Stimulated activated CD4-positive, alpha-beta T cell treated with anti-CD3 and anti-CD28 coated beads, Interleukin-1b, Interleukin-23, amount 100 ng/mL, for 48 hours (primary cell): ENCODE results near the gene ADRB2.

Experiments used
- DNase-seq: peaks from one replicate; pipeline ENCODE4 v3.0.0-alpha.2; 2020

ADRB2 gene

DNA sequence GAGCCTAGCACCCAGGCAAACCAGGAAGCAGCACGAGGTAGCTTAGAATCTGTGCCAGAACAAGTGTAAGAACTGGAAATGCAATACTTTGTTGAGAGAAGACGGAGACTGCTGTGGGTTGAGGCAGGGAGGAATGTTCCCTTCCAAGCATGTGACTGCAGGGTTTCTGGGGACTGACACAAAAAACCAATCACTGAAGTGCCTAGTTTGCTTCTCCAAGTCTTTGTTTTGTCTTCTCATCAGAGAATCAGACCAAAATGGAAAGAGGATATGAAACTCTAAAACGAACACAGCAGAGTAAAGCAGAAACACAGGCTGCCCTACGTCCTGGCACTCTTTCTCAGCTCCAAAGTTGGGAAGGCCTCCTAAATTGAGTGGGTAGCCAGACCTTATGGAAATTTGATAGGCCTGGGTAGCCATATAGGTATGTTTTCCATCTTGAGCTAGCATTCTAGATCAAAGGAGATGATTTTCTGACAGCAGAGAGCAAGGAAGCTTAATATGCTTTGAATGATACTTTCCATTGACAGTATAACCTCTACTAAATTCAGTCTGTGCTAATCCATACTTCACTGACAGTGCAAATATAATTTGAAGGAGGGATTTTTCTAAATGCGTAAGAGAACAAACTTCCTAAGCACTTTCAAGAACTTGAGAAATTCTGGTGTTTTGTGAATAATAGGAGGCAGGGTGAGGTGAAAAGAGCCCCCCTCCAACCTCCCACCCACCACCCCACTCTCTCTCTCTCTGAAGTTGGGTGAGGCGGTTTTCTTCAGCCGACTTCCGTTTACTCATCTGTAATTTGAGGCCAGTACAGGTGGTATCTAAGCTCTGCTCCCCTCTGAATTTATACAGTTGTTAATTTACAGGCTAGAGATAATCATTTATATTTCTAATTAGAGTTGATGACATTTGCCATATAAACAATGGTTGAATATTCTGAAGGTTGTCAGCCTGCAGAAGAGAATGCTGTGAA is 5.5 kb downstream of the ADRB2 start:
- no peak for DNase-seq

DNA sequence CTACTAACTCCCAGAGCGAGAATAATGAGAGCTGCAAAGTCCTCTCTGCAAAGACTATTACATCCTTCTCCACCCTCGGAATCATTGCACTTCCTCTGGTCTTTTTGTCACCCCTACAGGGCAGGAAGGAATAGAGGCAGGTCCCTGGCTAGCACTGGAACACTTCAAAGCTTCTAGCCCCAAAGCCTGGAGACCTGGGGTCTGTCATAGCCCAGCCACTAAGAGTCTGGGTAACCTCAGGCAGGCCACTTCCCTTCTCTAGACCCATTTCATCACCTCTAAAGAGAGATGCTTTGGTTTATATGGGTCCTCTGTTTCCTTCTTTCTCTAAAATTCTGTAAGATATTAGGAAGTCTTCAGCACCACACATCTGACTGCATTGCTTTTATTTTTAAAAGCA is 6.7 kb downstream of the ADRB2 start:
- DNase-seq = no peak

DNA sequence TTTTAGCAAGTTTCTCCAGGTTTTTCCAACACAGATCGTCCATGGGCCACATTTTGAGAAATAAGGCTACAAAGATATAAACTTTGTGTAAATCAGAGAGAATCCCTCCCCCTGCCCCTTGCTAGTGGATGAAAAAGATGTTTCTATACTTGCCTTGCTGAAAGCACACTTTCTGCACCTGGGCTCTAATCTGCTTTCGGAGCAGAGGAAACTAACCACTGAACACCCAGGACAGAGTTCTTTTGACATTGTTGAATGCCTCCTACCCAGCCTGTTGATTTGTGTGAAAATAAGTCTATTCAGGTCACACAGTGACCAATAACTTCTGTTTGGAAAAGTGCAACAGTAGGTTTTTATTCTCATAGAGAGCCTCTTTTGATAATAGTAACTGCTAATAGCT is 7.5 kb downstream of the ADRB2 start:
- DNase-seq = no peak

DNA sequence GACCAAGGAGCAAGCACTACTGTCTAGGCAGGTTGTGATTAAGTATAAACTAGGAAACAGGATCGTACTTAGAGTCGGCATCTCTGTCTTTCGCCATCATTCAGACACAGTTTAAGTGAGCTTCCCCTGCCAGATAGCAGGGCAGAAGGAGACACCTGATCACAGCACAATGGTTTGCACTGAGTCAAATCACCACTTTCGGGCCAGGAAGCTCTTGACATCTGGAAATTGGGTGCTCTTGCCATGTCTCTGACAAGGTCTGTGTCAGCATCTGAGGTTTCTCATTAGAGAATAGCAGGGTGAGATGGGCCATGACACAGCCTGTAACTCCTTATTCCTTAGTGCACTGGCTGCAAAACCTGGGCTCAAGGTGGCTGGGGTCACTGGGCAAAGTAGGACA is 8.3 kb downstream of the ADRB2 start:
- no peak for DNase-seq

DNA sequence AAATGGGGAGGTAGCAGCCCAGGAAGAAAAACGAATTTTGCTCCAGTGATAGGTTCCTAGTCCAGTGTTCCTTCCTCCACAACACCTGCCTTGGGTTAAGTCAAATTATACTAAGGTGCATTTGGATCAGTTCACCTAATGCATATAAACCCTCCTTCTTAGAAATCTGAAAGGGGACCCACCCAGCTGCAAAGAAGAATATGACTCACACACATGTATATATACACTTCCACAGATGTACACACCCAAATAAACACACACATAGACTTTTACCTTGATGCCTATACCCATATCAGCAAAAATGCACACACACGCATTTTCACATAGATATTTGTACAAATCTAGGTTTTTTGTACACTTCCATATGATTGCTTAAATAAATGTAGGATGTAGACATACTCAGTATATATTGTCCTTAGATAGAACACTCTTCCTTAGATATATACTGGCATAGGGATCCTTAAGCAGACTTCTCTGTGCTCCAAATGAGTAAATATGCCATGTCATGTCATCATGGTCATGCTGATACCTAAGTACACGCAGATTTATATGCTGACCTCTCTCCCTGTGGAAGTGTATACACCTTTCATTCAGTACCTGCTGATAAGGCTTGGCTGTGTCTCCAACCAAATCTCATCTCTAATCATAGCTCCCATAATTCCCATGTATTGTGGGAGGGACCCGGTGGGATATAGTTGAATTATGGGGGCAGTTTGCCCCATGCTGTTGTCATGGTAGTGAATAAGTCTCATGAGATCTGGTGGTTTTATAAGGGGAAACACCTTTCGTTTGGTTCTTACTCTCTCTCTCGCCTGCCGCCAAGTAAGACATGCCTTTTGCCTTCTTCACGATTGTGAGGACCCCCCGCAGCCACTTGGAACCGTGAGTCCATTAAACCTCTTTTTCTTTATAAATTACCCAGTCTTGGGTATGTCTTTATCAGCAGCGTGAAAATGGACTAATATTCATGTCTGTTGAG is 10.2 kb downstream of the ADRB2 start:
- no peak for DNase-seq

DNA sequence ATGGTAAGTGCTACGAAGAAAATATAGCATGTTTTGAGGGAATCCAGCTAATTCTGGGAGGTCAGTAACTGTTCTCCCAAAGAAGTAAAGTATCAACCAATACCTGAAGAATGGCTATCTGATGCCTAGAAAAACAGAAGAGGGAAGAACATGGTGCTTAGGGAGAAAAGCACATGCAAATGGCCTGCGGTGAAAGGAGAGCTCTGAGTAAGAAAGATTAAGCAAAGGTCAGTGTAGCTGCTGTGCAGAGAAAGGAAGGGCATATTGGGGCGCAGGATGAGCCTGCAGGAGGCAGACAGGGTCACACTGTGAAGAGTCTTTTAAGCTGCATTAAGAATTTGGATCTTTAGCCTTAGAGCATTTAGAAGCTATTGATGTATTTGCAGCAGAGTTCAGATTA is 11.0 kb downstream of the ADRB2 start:
- DNase-seq = no peak

DNA sequence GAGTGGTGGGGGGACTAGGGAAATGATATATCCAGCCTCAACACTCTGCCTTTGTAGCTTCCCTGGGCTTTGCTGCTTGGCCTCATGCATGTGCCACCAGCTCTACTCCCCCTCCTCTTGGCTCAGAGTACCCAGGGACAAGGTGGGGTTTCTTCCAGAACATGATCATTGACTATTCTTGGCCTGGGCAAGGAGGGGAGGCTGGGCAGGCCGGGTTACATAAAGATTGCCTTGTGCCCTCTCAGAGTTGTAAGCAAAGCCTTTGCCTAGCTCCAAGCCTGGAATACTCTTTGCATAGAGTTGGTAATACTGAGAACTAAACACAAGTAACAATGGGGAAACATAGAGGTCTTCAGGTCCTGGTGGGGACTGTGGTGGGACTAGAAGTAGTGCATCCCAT is 11.9 kb downstream of the ADRB2 start:
- DNase-seq = no peak

DNA sequence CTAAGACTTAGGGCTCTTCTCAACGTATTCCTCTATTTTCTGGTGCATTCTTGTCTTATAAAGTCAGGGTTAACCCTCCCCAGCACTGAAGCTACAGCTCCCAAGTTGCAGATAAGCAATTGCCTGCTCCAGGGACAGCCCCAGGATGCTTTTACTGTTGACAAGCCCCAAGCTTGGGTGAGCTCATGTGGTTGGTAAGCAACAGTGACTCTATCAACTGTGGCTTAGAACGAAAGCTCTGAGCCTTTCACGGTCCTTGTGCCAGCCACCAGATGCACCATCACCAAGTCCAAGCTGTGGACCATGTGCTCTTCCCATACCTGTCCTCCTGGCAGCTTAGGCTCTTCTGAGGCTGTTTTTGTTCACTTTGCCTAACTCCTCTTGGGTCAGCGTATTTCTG is 13.5 kb downstream of the ADRB2 start:
- no peak for DNase-seq

DNA sequence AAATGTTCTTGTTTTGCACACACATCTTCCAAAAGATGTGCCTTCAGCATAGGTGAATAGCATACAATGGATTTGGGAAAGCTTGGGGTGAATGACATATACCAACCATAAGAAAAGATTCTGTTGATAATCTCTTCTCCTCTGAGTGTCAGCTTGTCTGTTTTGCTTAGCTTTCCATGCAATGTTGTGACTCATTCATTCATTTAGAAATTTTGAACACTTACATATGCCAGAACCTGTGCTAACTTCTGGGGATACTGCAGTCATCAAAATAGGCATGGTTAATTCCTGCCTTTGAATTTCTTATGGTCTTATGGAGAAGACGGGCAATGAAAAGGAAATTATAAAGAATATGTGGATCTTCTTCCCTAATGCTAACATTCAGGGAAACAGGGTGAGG is 14.1 kb downstream of the ADRB2 start:
- DNase-seq = no peak

DNA sequence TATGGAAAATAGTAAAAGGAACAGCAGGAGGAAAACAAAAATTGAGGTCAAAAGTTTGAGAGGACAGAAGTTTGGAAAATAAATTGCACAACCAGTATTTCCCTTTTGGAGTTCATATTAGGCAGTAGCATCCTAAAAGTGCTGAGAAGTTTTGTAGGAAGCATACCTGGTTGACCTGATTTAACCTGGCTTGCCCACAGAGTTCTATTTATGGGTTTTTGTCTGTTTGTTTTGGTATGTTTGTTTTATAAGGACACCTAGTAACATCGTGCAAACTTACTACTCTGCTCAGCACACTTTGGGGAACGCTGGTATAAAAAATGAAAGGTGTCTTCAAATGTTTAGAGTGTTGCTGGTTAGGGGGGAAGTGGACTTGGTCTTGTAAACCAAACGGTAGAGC is 15.1 kb downstream of the ADRB2 start:
- DNase-seq = no peak

DNA sequence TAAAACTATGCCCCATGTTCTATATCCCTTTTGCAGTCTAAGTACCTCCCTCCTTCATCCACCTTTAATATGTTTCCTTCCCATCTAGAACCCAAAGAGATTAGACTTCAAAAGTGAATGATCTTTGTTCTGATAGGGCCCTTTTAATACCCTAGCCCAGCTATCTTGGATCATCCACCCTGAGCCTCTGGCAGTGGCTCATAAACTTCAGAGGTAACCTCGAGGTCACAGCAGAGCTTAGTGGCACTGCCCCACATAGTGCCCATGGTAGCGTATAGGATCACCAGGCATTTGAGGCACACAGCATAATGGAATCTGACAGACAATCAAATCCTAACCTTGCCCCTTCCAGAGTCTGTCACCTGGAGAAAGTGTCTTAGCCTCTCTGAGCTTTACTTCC is 15.8 kb downstream of the ADRB2 start:
- DNase-seq = no peak

DNA sequence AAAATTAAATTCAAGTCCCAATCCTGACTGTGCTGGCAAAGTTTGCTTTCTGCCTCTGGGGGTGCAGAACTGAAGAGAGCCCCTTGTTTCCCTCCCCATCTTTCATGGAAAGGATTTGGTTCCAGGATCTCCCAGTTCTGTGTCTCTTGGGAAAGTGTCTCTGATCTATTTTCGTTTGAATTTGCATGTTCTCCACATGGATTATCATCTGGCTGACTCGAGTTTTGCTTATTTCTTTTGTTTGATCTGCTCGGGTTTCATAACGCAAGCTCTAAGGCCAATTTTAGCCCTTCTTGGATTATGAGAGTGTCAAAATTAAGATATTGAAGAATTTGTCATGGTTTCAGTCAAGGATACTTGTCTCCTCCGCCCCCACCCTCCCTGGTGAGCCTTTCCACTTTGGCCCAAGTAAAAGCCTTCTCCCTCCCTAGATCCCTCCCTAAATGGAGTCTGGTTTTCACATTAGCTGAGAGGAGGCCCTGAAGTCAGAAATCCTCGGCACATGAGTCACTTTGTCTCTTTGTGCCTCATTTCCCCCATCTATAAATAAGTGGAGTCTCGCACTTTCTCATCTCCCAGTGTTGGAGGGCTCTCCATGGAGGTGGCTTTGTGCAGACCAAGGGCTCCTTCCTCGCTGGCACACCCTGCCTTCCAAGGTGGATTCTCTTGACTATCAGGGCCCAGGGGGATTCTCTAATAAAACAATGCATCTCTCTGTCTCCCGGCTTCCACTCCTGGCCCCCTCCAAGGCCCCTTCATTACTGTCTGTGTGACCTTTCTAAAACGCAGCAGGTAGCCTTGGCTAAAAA is 17.3 kb downstream of the ADRB2 start:
- DNase-seq = no peak

DNA sequence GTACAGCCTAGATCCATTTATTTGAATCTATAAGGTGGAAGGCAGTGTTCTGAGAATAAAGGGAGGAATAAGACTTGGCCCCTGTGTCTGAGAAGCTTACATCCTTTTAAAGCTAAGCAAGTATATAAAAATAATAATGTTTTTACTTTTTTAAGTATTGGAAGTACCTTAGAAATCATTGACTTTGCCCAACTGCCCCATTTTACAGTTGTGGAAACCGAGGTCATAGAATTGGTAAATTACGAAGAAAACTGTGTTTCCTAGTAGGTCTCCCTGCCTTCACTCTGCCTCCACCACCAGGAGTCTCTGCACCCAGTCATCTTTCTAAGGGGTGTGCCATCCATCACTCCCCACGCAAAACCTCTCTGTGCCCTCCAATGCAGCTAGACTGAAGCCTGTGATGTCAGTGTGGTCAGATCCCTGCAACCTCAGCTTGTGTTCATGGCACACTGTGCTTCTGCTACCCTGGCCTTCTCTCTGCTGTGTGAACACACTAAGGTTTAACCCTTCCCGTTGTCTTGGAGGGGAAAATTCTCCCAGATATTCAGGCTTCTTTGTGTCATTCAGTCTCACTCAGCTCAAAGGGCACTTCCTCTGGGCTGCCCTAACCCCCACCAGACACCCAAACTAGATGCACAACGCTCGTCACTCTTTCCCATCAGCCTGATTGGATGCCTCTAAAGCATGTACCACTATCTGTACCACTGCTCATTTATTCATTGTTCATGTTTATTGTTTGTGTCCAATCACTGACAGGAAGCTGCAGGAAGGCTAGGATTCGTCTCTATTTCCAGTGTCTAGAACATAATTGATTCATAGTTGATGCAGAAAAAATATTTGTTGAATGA is 18.2 kb downstream of the ADRB2 start:
- DNase-seq = no peak

DNA sequence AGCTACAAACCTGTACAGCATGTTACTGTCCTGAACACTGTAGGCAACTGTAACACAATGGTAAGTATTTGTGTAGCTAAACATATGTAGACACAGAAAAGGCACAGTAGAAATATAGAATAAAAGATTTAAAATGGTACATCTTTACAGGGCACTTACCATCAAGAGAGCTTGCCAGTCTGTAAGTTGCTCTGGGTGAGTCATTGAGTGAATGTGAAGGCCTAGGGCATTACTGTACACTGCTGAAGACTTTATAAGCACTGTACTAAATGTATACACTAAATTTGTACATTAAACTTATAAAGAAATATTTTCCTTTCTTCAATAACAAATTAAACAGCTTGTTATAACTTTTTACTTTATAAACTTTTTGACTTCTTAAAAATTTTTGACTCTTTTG is 20.5 kb downstream of the ADRB2 start:
- no peak for DNase-seq

DNA sequence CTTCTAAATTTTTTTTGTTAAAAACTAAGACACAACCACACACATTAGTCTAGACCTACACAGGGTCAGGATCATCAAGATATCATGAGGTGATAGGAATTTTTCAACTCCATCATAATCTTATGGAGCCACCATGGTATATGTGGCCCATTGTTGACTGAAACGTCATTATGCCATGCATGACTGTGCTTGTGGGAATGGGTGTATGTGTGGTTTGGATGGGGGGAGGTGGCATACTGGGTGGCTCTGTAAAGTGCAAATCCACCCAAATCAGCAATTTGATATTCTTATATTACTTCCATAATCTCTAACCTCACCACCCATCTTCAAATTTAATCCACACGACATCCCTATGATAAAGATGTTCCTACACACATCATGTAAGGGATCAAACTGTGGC is 21.0 kb downstream of the ADRB2 start:
- DNase-seq = no peak

DNA sequence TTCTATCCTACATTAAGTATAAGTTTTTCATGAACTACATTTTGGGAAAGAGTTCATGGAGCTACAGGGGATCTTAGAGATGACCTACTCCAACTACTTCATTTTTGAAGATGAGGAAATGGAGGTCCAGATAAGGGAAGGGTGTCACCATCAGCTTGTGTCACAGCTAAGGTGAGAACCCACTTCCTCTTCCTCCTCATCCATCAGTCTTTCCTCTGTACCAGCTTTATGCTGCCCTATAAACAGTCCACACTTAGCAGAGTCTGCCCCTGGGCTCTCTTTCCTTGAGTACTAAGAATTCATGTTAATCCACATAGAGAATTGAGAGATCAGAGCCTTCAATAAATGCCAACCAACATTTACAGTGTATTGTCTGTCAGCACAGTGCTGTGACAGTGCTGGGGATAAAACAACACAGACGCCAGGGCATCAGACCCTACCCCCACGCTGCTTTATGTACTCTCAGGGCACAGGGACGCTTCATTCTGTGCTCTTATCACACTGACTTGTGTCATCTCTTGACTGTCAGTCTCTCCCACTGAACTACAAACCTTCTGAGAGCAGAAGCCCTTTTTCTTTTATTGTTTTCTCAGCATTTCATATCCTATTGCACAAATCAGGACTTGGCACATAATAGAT is 22.1 kb downstream of the ADRB2 start:
- DNase-seq = no peak

DNA sequence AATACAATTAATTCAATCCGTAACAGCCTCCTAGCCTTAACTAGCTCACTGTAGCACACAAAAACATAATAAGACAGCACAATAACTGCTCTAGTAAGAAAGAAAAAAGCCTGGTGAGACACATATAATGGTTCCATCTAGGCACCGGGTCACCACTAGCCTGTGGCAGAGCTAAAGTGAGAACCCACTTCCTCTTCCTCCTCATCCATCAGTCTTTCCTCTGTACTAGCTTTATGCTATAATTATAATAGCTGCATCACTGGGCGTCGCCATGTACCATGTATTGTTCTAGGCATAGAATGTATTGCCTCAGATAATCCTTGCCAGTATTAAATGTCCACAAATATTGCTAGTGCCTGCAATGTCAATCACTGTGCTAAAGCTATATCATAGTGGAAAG is 23.1 kb downstream of the ADRB2 start:
- DNase-seq = no peak

DNA sequence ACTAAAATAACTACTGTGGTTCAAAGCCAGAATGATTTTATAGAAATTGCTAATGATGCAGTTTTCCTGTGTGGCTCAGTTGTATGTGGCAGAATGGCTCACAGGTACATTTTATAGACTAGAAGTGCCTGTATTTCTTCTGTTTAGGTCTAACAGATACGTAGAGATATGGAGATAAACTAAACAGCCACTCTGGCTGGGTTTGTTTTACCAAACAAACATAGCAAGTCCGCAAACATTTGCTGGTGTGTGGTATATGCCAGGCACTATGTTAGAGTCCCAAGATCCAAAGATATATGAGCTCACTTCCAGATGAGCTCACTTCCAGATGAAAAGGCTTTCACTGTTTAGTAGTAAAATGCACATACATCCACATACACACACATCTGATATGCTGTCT is 24.4 kb downstream of the ADRB2 start:
- no peak for DNase-seq

DNA sequence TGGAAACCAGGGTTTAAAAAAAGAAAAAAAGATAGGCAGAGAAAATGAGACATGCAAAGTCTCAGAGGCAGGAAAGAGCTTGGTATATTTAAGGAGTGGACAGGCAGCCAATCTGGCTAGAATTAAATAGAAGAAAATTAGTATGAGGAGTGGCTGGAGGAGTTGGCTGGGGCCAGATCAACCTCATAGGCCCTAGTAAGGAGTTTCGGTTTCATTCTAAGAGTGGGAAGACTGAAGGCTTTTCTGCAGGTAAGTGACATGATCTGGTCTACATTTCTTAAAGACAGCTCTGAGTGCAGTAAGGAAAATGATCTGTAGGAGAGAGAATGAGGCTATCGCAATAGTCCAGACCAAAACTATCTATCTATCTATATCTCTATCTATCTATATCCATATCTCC is 27.5 kb downstream of the ADRB2 start:
- DNase-seq = no peak

DNA sequence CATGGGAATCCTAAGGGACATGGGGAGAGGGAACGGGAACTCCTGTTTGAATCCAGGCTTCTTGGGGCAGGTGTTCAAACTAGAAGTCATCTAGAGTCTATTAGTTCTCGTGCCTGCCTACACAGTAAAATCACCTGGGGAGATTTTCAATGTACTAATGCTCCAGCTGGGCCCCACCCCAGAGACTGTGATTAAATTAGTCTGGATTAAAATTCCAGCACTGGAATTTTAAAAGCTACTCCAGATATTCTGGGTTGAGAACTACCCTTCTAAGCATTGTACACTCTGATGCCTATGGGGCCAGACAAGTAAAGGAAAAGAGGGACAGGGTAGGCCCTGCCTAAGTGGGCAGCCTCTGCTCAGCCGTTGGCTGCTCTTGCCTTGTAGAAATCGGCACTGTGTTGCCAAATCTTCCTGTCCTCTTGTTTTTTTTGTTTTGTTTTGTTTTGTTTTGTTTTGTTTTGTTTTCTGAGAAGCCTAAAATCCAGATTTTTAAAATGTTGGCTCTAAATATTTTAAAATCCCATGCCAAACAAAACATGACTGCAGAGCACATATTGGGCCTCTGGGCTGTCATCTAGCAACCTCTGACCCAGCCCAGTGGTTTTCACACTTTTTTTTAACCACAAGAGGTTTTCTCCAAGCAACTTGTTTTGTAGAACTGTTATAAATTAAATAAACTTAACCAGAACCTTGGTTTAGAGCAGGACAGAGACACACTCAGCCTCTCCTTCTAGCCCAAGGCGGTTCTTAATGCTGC is 29.0 kb downstream of the ADRB2 start:
- DNase-seq = no peak

DNA sequence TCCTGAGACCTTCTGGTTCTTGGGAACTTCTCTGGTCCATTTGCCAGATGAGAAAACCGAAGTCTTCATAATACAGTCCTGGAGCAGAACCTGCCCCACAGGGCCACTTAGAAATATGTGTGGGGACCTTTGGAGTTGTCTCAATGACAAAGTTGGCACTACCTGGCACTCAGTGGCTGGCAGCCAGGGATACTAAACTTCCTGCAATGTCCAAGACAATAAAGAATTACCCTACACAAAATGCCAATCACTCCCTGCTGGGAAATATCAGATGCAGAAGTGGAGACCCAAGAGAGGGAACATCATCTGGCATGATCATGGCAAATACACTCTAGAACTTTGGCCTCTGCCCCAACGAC is 29.6 kb downstream of the ADRB2 start:
- no peak for DNase-seq
